Stimulated activated CD8-positive, alpha-beta memory T cell treated with anti-CD3 and anti-CD28 coated beads, Interleukin-7, amount 100 ng/mL, for 4 hours (primary cell): ENCODE measurements around the gene FGFRL1.

Source experiments
- DNase-seq, 2 donors: peaks; one replicate each; pipeline ENCODE4 v3.0.0-alpha.2; 2020; ENCODE audit warnings: low read depth in 2 of 2

FGFRL1 gene

GRCh38 chr4:1023075-1023640 lies 11.7 kb downstream of the FGFRL1 start:
- DNase-seq, result no peak

GRCh38 chr4:1023895-1024740 lies 12.7 kb downstream of the FGFRL1 start:
- DNase-seq, result no peak

- DNase-seq, result no peak
Observed at GRCh38 chr4:1024882-1025545, 13.6 kb downstream of the FGFRL1 start.

- no peak for DNase-seq
Observed at GRCh38 chr4:1026115-1026514, 14.7 kb downstream of the FGFRL1 start.

- DNase-seq, result no peak
Observed at GRCh38 chr4:1027219-1027914, 15.9 kb downstream of the FGFRL1 start.

- no peak for DNase-seq
Observed at GRCh38 chr4:1027915-1028238, 16.5 kb downstream of the FGFRL1 start.

GRCh38 chr4:1028574-1029220 lies 17.3 kb downstream of the FGFRL1 start:
- DNase-seq, result no peak

- no peak for DNase-seq
Observed at GRCh38 chr4:1029529-1029928, 18.1 kb downstream of the FGFRL1 start.

- DNase-seq, result no peak
Observed at GRCh38 chr4:1030031-1030430, 18.6 kb downstream of the FGFRL1 start.

GRCh38 chr4:1030559-1030958 lies 19.1 kb downstream of the FGFRL1 start:
- no peak for DNase-seq

GRCh38 chr4:1031346-1031745 lies 19.9 kb downstream of the FGFRL1 start:
- DNase-seq, result no peak

GRCh38 chr4:1031956-1032795 lies 20.8 kb downstream of the FGFRL1 start:
- DNase-seq, result no peak

GRCh38 chr4:1032861-1033260 lies 21.4 kb downstream of the FGFRL1 start:
- DNase-seq, result no peak

GRCh38 chr4:1033840-1034551 lies 22.6 kb downstream of the FGFRL1 start:
- no peak for DNase-seq

- DNase-seq, result no peak
Observed at GRCh38 chr4:1035510-1035909, 24.1 kb downstream of the FGFRL1 start.

GRCh38 chr4:1036095-1036494 lies 24.7 kb downstream of the FGFRL1 start:
- no peak for DNase-seq

GRCh38 chr4:1036976-1037810 lies 25.8 kb downstream of the FGFRL1 start:
- DNase-seq, result no peak

GRCh38 chr4:1038948-1039492 lies 27.6 kb downstream of the FGFRL1 start:
- no peak for DNase-seq
